ENCODE measurements around the gene COQ3. TPM values are rescaled to one million over a fixed set of nuclear protein-coding genes. Genes with fewer than 3 reads are reported as not detected.
A peak's percentile ranks its signal among the peaks of the same experiment; 100 is the strongest.

Gene COQ3, protein sequence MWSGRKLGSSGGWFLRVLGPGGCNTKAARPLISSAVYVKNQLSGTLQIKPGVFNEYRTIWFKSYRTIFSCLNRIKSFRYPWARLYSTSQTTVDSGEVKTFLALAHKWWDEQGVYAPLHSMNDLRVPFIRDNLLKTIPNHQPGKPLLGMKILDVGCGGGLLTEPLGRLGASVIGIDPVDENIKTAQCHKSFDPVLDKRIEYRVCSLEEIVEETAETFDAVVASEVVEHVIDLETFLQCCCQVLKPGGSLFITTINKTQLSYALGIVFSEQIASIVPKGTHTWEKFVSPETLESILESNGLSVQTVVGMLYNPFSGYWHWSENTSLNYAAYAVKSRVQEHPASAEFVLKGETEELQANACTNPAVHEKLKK
- total RNA-seq, result 1 to 10 TPM; 4.0 to 6.8 TPM

DNA sequence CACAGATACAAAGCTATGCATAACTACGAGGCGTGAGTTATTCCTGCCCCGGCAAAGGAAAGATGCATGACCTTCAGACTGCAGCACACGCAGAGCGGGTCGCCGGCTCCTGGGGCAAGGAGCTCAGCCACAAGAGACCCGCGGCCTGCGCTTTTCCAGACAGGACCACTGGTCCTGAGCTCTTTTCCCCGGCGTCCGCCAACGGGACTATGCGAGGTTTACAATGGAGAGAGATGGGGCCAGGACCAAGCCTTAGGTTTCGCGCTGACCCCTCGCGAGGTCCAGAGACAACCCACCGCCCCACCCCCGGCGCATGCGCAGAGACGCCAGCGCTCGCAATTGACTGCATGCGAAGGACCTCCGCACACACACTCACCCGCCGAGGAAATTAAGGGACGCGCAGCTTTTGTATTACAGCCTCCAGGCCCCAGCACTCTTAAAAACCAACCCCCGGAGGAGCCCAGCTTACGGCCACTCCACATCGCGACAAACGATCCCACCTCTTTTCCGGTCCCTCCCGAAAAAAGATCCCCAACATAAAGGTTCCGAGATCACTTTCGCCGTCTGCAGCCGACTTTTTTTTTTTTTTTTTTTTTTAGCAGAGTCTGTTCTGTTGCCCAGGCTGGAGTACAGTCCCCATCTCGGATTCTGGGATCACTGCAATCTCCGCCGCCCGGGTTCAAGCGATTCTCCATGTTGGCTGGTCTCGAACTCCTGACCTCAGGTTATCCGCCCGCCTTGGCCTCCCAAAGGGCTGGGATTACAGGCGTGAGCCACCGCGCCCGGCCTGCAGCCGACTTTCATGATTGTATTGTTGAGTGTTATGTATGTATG, at the start of gene COQ3:
TSS of gene COQ3 (minus strand) at position 498 of the 834 bp plus-strand sequence. CDS start at position 482, 16 bp downstream.
- 12% methylated on average over 53 of the region's 56 CpGs for WGBS
- peak; percentile 56 for DNase-seq (ENCODE audit: low spot score)
- Histone ChIP-seq H3K4me1 (replicated peaks) (peaks cover 3% of the 10 kb centered on the region), H3K27ac (peak within 1 kb of the TSS; percentile 84 to 87), H3K9me3 (no peaks in the 10 kb centered on the region), H3K36me3 (no peaks in the 10 kb centered on the region), H3K27me3 (replicated peaks; ENCODE audit: insufficient read depth) (no peaks in the 10 kb centered on the region), H3K4me3 (peak within 1 kb of the TSS; percentile 75 to 78)
- intact Hi-C loops (cut with DNase I), result no loop called here
- TF ChIP-seq, protein P1, sequence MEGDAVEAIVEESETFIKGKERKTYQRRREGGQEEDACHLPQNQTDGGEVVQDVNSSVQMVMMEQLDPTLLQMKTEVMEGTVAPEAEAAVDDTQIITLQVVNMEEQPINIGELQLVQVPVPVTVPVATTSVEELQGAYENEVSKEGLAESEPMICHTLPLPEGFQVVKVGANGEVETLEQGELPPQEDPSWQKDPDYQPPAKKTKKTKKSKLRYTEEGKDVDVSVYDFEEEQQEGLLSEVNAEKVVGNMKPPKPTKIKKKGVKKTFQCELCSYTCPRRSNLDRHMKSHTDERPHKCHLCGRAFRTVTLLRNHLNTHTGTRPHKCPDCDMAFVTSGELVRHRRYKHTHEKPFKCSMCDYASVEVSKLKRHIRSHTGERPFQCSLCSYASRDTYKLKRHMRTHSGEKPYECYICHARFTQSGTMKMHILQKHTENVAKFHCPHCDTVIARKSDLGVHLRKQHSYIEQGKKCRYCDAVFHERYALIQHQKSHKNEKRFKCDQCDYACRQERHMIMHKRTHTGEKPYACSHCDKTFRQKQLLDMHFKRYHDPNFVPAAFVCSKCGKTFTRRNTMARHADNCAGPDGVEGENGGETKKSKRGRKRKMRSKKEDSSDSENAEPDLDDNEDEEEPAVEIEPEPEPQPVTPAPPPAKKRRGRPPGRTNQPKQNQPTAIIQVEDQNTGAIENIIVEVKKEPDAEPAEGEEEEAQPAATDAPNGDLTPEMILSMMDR (IDR thresholded peaks at IDR 0.05), result no peak
- TF ChIP-seq POLR2AphosphoS5 (IDR thresholded peaks at IDR 0.05), result peak; percentile 43

DNA sequence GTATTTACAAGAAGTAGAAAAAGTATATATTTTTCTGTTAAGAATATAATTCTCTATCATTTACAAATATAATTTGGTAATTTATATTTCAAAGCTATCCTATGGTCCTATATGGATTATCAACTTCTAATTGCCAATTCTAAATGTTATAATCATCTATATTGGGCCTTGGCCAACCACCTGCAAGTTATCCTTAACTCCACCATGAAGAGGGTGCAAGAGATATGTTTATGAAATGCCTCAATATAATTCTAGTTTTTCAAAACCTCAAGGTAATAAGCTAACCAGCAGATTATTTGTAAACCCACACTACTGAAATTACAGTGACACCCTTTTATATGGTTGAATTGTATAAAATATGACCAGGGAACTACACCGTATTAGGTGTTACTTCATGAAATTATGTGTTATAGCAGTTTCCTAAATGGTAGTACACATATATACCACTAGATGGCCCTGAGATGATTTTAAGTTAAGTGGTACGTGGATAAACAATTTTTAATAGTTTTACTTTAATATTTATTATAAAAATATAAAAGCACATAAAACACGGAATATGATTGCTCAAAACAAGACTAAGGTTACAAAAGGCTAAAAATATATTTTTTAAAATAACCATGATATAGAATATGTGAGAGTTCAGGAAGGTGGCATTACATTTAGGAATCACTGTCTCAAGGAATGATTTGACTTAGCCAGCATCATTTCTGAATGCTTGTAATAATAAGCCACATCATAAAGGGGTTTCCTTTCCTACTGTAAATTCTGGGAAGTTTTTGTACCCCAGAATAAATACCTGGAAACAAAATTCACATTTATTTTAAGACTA, 40.9 kb upstream of the COQ3 start:
- no peak for TF ChIP-seq POLR2AphosphoS5 (IDR thresholded peaks at IDR 0.05)
- TF ChIP-seq, protein P1 (IDR thresholded peaks at IDR 0.05), result peak in 3 of 4 experiments; percentile 53 to 66 (median 55)
- TF ChIP-seq POLR2A (IDR thresholded peaks at IDR 0.05), result no peak
- WGBS, result 7% methylated on average over 3 of the region's 3 CpGs
- no peak for DNase-seq (ENCODE audit: low spot score)
- no peaks in the 10 kb centered on the region for H3K4me1 ChIP-seq (replicated peaks)
- no peaks in the 10 kb centered on the region for H3K27me3 ChIP-seq (replicated peaks; ENCODE audit: insufficient read depth)
- intact Hi-C loops (cut with DNase I), result no loop called here
- H3K9me3 ChIP-seq, result no peaks in the 10 kb centered on the region
- H3K27ac ChIP-seq, result no peak overlapping the region
- no peak overlapping the region for H3K4me3 ChIP-seq
- no peaks in the 10 kb centered on the region for H3K36me3 ChIP-seq

DNA sequence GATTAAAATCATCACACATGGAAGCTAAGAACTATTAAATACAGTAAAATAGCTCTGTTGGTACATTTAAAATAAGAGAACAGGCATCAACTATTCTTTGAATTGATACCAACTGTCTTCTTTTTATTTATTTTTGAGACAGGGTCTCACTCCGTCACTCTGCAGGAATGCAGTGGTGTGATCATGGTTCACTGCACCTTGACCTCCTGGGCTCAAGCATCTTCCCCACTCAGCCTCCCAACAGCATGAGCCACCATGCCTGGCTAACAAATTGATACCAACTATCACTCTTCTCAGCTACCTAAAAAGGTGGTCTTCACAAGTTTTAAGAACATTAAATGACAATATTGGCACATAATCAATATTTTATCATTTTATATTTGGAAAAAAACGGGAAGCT, 38.9 kb upstream of the COQ3 start:
- Histone ChIP-seq H3K9me3 (no peaks in the 10 kb centered on the region), H3K4me3 (no peak overlapping the region), H3K4me1 (replicated peaks) (no peaks in the 10 kb centered on the region), H3K36me3 (no peaks in the 10 kb centered on the region), H3K27ac (no peak overlapping the region), H3K27me3 (replicated peaks; ENCODE audit: insufficient read depth) (no peaks in the 10 kb centered on the region)
- WGBS, result 82% methylated on average over 2 of the region's 2 CpGs
- TF ChIP-seq POLR2AphosphoS5 (IDR thresholded peaks at IDR 0.05) (no peak), POLR2A (IDR thresholded peaks at IDR 0.05) (no peak)
- TF ChIP-seq, protein P1 (IDR thresholded peaks at IDR 0.05), result no peak
- DNase-seq (ENCODE audit: low spot score), result no peak
- intact Hi-C loops (cut with DNase I), result no loop called here

DNA sequence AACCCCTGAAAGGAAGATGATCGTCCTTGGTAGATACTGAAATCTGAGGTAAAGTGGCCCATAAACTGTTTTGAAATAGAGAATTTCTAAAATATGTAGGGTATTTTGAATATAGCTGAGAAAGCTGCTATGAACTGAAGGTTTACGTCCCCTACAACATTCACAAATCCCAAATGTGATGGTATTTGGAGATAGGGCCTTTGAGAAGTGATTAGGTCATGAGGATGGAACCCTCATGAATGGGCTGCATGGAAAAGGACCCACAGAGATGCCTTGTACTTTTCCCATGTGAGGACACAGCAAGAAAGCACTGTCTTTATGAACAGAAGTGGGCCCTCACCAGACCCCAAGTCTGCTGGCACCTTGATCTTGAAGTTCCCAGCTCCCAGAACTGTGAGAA, 37.9 kb upstream of the COQ3 start:
- Histone ChIP-seq H3K4me3 (no peak overlapping the region), H3K4me1 (replicated peaks) (no peaks in the 10 kb centered on the region), H3K27ac (no peak overlapping the region), H3K36me3 (no peaks in the 10 kb centered on the region), H3K27me3 (replicated peaks; ENCODE audit: insufficient read depth) (no peaks in the 10 kb centered on the region), H3K9me3 (no peaks in the 10 kb centered on the region)
- WGBS, result 100% methylated on average over 2 of the region's 2 CpGs
- TF ChIP-seq, protein P1 (IDR thresholded peaks at IDR 0.05), result no peak
- no peak for TF ChIP-seq POLR2A (IDR thresholded peaks at IDR 0.05)
- TF ChIP-seq POLR2AphosphoS5 (IDR thresholded peaks at IDR 0.05), result no peak
- intact Hi-C loops (cut with DNase I), result no loop called here
- DNase-seq (ENCODE audit: low spot score), result no peak
